SU-DHL-6 (cell line): ENCODE results near the gene SEPTIN3.
A peak's percentile ranks its signal among the peaks of the same experiment; 100 is the strongest.

Experiments
- H2AFZ ChIP-seq: fragments of 200-600 bp; sonication (generic); 2 replicates; pipeline ENCODE4 v1.6.1; 2014; ENCODE audit warnings: low read depth, mild to moderate bottlenecking, moderate library complexity, mixed read lengths, antibody characterized with exemption, low read length; ENCODE audit not compliant: severe bottlenecking
- H3F3A ChIP-seq: fragments of 200-600 bp; shearing (Covaris generic); 2 replicates; pipeline ENCODE4 v1.6.0; 2016; ENCODE audit warnings: antibody characterized with exemption, mild to moderate bottlenecking; ENCODE audit not compliant: insufficient read depth
- H3K27ac ChIP-seq: fragments of 200-600 bp; sonication (generic); 2 replicates; pipeline ENCODE4 v1.5.1; 2016; ENCODE audit warnings: low read depth, mild to moderate bottlenecking, low read length, moderate library complexity, mixed read lengths
- H3K27me3 ChIP-seq: fragments of 200-600 bp; sonication (generic), shearing (Covaris generic); 2 replicates; pipeline ENCODE4 v1.6.0; 2014; ENCODE audit warnings: mild to moderate bottlenecking, low read length
- H3K36me3 ChIP-seq: fragments of 200-600 bp; sonication (generic); 2 replicates; pipeline ENCODE4 v1.6.1; 2014; ENCODE audit warnings: mild to moderate bottlenecking, low read length, mixed read lengths
- H3K4me2 ChIP-seq: fragments of 300-600, 200-600 bp; shearing (Covaris generic), sonication (generic); 2 replicates; pipeline ENCODE4 v1.6.0; 2014; ENCODE audit warnings: low read length, low read depth, mild to moderate bottlenecking; ENCODE audit not compliant: poor library complexity, severe bottlenecking
- H3K4me3 ChIP-seq: fragments of 200-600 bp; sonication (generic); 2 replicates; pipeline ENCODE4 v1.5.1; 2014; ENCODE audit warnings: antibody characterized with exemption, low read length, mild to moderate bottlenecking, mixed read lengths; ENCODE audit not compliant: insufficient read depth, poor library complexity, severe bottlenecking
- H3K79me2 ChIP-seq: fragments of 200-600 bp; sonication (generic); 2 replicates; pipeline ENCODE4 v1.6.1; 2014; ENCODE audit warnings: mild to moderate bottlenecking, low read length, moderate library complexity; ENCODE audit not compliant: insufficient read depth
- H3K9ac ChIP-seq: fragments of 200-600 bp; sonication (generic); 2 replicates; pipeline ENCODE4 v1.7.0; 2014; ENCODE audit warnings: mild to moderate bottlenecking, low read length
- H3K9me2 ChIP-seq: fragments of 200-600 bp; sonication (generic); replicated peaks from 2 replicates; pipeline ENCODE4 v1.6.1; 2014; ENCODE audit warnings: low read length; ENCODE audit not compliant: insufficient read depth
- H3K9me3 ChIP-seq: fragments of 200-600 bp; sonication (generic); 2 replicates; pipeline ENCODE4 v1.6.1; 2014; ENCODE audit warnings: low read length, mixed read lengths; ENCODE audit not compliant: insufficient read depth
- H4K20me1 ChIP-seq: fragments of 200-600 bp; sonication (generic); 2 replicates; pipeline ENCODE4 v1.6.1; 2014; ENCODE audit warnings: low read depth, mild to moderate bottlenecking, antibody characterized with exemption, low read length, moderate library complexity, mixed read lengths
- CTCF ChIP-seq: fragments of 200-600 bp; sonication (generic); IDR thresholded peaks from one replicate; pipeline ENCODE4 v1.5.1; 2017; ENCODE audit warnings: antibody characterized with exemption, mild to moderate bottlenecking, low read length, moderate library complexity; ENCODE audit not compliant: insufficient read depth, poor library complexity, severe bottlenecking
- EZH2phosphoT487 ChIP-seq: fragments of 200-600 bp; sonication (generic), shearing (Covaris generic); conservative IDR thresholded peaks from 2 replicates; pipeline ENCODE4 v1.6.1; 2018; ENCODE audit warnings: mild to moderate bottlenecking, antibody characterized with exemption, low read length, moderate library complexity, mixed read lengths

SEPTIN3 gene

GRCh38 chr22:41964112-41964491 is 5.1 kb upstream of the SEPTIN3 start:
- TF ChIP-seq CTCF (no peak), EZH2phosphoT487 (no peak)
- Histone ChIP-seq H3K27me3 (no peaks in the 10 kb centered on the region), H3K4me2 (no peak overlapping the region), H3K36me3 (no peaks in the 10 kb centered on the region), H3K9ac (no peak overlapping the region), H2AFZ (no peak overlapping the region), H4K20me1 (no peaks in the 10 kb centered on the region), H3K79me2 (no peaks in the 10 kb centered on the region), H3K4me3 (no peak overlapping the region), H3K27ac (no peak overlapping the region), H3K9me2 (no peaks in the 10 kb centered on the region), H3F3A (no peaks in the 10 kb centered on the region), H3K9me3 (no peaks in the 10 kb centered on the region)

DNA sequence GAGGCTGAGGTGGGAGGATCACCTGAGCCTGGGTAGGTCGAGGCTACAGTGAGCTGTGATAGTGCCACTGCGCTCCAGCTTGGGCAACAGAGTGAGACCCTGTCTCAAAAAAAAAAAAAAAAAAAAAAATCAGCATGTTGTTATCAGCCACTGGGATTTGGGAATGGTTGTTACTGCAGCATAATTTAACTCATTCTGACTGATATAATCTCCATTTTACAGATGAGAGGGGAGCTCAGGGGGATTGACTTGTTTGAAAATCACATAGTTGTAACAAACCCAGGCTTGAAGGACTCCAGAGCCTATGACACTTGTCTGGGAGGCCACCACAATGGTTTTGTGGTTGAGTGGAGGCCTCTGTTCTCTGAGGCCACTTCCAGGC is 3.0 kb upstream of the SEPTIN3 start:
- Histone ChIP-seq H3K9ac (no peak overlapping the region), H3F3A (no peaks in the 10 kb centered on the region), H4K20me1 (no peaks in the 10 kb centered on the region), H2AFZ (no peak overlapping the region), H3K27me3 (no peaks in the 10 kb centered on the region), H3K36me3 (no peaks in the 10 kb centered on the region), H3K79me2 (no peaks in the 10 kb centered on the region), H3K4me3 (no peak overlapping the region), H3K27ac (no peak overlapping the region), H3K9me3 (no peaks in the 10 kb centered on the region), H3K9me2 (no peaks in the 10 kb centered on the region), H3K4me2 (no peak overlapping the region)
- TF ChIP-seq EZH2phosphoT487: no peak
- no peak for TF ChIP-seq CTCF

DNA sequence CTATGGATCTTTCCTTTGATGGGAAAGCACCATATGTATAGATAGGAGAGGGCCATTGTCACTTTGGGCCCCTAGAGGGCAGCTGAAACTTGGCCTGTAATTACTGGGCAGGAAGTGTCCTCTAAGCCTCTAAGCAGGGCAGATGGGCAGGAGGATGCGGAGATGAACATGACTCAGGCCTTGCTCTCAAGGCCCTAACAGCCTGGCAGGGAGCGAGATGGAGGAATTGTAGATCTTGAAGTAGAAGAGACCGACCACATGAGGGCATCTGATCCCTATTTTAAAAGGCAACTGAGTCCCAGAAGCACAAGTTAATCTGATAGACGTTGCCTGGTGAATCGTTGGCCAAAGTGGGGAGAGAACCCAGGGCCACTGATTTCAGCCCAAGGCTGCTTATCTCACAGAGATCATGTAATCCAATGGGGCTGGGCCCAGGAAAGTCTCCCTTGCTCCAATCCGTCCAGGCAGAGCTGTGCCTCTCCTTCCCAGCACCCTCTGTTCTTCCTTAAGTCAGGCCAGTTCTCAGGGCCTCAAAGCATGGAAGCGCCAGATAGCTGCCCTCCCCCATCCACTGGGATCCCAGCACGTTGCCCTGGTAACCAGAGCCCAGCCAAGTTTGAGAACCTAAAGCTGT is 2.5 kb upstream of the SEPTIN3 start:
- H3K27ac ChIP-seq: no peak overlapping the region
- no peaks in the 10 kb centered on the region for H3K36me3 ChIP-seq
- no peaks in the 10 kb centered on the region for H3K27me3 ChIP-seq
- no peaks in the 10 kb centered on the region for H3K9me3 ChIP-seq
- H3K9me2 ChIP-seq: no peaks in the 10 kb centered on the region
- no peak overlapping the region for H3K4me3 ChIP-seq
- no peaks in the 10 kb centered on the region for H3F3A ChIP-seq
- H3K9ac ChIP-seq: no peak overlapping the region
- H4K20me1 ChIP-seq: no peaks in the 10 kb centered on the region
- no peak overlapping the region for H3K4me2 ChIP-seq
- TF ChIP-seq CTCF (peak; percentile 24), EZH2phosphoT487 (no peak)
- H2AFZ ChIP-seq: no peak overlapping the region
- H3K79me2 ChIP-seq: no peaks in the 10 kb centered on the region
